BJ (cell line): ENCODE data around the gene ANKRD2. TPM values are rescaled to one million over a fixed set of nuclear protein-coding genes. Genes with fewer than 3 reads are reported as not detected.

Experiments used
- CTCF ChIA-PET: fragments of 350-600 bp; formaldehyde crosslinking; extraction: SDS; loops from one replicate; lab custom pipeline; 2021; ENCODE audit warnings: antibody characterized with exemption, inconsistent platforms; lab: Yijun Ruan, JAX
- POLR2A ChIA-PET: fragments of 300-600 bp; sonication (Branson Sonifier 250); formaldehyde crosslinking; extraction: SDS; loops from one replicate; lab custom pipeline; 2021; ENCODE audit warnings: antibody characterized with exemption; lab: Charles Lee
- DNase-seq: peaks from one replicate; pipeline ENCODE4 v3.0.0-alpha.2; 2011; ENCODE audit warnings: low read depth
- H3K27me3 ChIP-seq: 2 replicates; pipeline ENCODE4 v1.6.0; 2011; ENCODE audit warnings: low read length; ENCODE audit not compliant: control insufficient read depth, insufficient read depth
- H3K36me3 ChIP-seq: 2 replicates; pipeline ENCODE4 v1.5.1; 2011; ENCODE audit warnings: low read length; ENCODE audit not compliant: control insufficient read depth, insufficient read depth
- H3K4me3 ChIP-seq: 2 replicates; pipeline ENCODE4 v1.5.1; 2011; ENCODE audit warnings: low read depth, mild to moderate bottlenecking, control low read depth, low read length
- polyA plus RNA-seq: library from polyadenylated mRNA; depleted of rRNA; stranded (reverse); fragments of >200 nt; gene quantifications from 2 replicates; pipeline ENCODE4 v1.2.3, GENCODE V29; 2011
- TF ChIP-seq, protein P1 (sequence below): IDR thresholded peaks from 2 replicates; pipeline ENCODE4 v1.5.1; 2011; ENCODE audit warnings: low read depth, mild to moderate bottlenecking, control low read depth, inconsistent platforms, low read length, moderate library complexity; ENCODE audit not compliant: insufficient read depth

The ANKRD2 gene
- polyA plus RNA-seq, 1 experiment, result 0.37 TPM

- no peak overlapping the region for H3K4me3 ChIP-seq
- ChIA-PET POLR2A (no interaction called here), CTCF (interaction anchor here (0.6 to 8.7 kb wide), 8 partner anchors 12 to 76 kb away, joined by 3 to 66 read pairs (median 4); partner anchors contain the start of gene ANKRD2)
- no peaks in the 10 kb centered on the region for H3K36me3 ChIP-seq
- no peak for DNase-seq
- H3K27me3 ChIP-seq, result no peaks in the 10 kb centered on the region
- TF ChIP-seq, protein P1, sequence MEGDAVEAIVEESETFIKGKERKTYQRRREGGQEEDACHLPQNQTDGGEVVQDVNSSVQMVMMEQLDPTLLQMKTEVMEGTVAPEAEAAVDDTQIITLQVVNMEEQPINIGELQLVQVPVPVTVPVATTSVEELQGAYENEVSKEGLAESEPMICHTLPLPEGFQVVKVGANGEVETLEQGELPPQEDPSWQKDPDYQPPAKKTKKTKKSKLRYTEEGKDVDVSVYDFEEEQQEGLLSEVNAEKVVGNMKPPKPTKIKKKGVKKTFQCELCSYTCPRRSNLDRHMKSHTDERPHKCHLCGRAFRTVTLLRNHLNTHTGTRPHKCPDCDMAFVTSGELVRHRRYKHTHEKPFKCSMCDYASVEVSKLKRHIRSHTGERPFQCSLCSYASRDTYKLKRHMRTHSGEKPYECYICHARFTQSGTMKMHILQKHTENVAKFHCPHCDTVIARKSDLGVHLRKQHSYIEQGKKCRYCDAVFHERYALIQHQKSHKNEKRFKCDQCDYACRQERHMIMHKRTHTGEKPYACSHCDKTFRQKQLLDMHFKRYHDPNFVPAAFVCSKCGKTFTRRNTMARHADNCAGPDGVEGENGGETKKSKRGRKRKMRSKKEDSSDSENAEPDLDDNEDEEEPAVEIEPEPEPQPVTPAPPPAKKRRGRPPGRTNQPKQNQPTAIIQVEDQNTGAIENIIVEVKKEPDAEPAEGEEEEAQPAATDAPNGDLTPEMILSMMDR, result no peak
These were observed 31.7 kb upstream of the ANKRD2 start for GRCh38 chr10:97540669-97541500.

DNA sequence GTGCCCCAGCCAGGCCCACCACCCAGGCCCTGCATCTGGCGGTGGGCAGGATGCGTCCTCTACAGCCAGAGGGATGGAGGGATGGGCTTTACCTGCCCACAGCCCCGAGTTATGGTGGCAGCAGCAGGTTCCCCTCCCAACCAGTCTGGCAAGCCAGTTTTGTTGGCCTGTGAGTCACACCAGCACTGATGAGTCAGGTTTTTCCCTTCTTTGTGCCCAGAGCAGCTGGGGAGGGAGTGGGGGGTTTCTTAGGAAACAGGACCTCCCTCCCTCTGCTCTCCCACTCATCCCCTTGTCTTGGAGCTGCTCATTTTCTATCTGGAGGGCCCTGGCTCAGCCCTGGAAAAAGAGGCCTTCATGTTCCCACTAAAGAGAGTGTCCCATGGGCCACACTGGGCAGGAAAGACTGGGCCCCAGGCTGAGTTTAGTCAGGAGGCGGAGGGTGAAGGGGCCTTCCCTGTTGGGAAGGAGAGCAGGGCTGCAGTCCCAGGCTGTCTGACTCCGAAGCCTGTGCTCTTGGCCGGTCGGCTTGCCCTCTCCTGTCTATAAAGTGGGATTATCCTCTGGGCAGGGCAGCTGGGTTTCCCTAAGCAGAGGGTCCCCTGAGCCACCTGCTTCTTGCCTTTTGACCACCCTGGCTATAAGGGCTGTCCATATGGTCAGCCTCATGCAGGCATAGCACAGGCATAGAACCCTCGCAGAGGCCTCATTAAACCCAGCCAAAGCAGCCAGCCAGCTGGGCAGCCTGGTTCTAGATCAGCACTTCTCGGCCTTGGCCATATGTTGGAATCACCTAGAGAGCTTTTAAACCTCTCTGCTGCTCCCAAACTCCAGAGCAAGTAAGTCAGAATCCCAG lies 30.2 kb upstream of the ANKRD2 start:
- CTCF ChIA-PET, result interaction anchor here (0.7 to 8.7 kb wide), 5 partner anchors 11 to 935 kb away, joined by 3 to 66 read pairs (median 3); no protein-coding TSS in a partner anchor
- H3K4me3 ChIP-seq, result no peak overlapping the region
- DNase-seq, result peak; percentile 80

DNA sequence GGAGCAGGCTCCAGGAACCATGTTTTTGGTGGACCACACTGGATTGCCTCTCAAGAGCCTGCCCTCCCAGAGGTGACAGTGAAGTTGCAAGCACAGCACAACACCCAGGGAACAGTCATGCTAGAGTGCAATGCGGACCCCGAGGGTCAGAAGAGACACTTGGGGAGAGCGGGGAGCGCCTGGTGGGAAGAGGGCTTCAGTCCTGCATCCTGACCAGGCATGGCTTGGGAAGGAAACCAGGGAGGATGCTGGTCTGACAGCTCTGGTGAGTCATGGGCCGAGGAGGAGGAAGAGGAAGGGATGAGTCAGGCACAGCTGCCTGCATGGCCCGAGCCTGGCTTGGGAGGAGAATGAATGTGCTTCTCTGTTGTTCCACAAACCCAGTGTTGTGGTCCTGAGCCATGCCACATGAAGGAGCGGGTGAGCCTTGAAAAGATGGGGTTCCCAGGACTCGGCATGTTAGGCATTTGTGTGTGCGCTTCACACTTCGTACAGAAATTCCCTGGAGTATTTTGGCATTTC lies 29.5 kb upstream of the ANKRD2 start:
- no peak overlapping the region for H3K4me3 ChIP-seq
- POLR2A ChIA-PET, result no interaction called here
- peak; percentile 75 for DNase-seq
- no peaks in the 10 kb centered on the region for H3K27me3 ChIP-seq
- TF ChIP-seq, protein P1, result no peak
- CTCF ChIA-PET, result interaction anchor here (0.8 to 8.7 kb wide), 3 partner anchors 10 to 80 kb away, joined by 3 to 66 read pairs (median 3); no protein-coding TSS in a partner anchor
- no peaks in the 10 kb centered on the region for H3K36me3 ChIP-seq

More for the DNA sequence above, 30.2 kb upstream of the ANKRD2 start:
- TF ChIP-seq, protein P1, result no peak
- POLR2A ChIA-PET, result interaction anchor here (0.7 kb wide), 1 partner anchor 43 kb away, joined by 9 read pairs; the partner anchor contains the start of gene UBTD1
- Histone ChIP-seq H3K36me3 (no peaks in the 10 kb centered on the region), H3K27me3 (no peaks in the 10 kb centered on the region)

GRCh38 chr10:97546456-97547270 lies 25.9 kb upstream of the ANKRD2 start:
- H3K36me3 ChIP-seq, result no peaks in the 10 kb centered on the region
- no peaks in the 10 kb centered on the region for H3K27me3 ChIP-seq
- ChIA-PET CTCF (interaction anchor here (0.9 to 2.2 kb wide), 7 partner anchors 7 to 140 kb away, joined by 3 to 7 read pairs (median 4); no protein-coding TSS in a partner anchor), POLR2A (no interaction called here)
- no peak overlapping the region for H3K4me3 ChIP-seq
- no peak for DNase-seq
- TF ChIP-seq, protein P1, result no peak
